Nephron progenitor cell (in vitro differentiated cells): ENCODE data around the gene UTF1.

Experiments
- DNase-seq: peaks from one replicate; pipeline ENCODE4 v3.0.0; 2021
- H3K27ac Mint-ChIP-seq: 2 replicates; pipeline ENCODE4 v1.8.0; 2021; ENCODE audit warnings: mild to moderate bottlenecking, moderate library complexity, mixed read lengths
- H3K27me3 Mint-ChIP-seq: 2 replicates; pipeline ENCODE4 v1.8.0; 2021; ENCODE audit warnings: mild to moderate bottlenecking, low read depth, mixed read lengths; ENCODE audit not compliant: poor library complexity
- H3K36me3 Mint-ChIP-seq: 2 replicates; pipeline ENCODE4 v1.8.0; 2021; ENCODE audit warnings: low read depth, mixed read lengths
- H3K4me1 Mint-ChIP-seq: 2 replicates; pipeline ENCODE4 v1.8.0; 2021; ENCODE audit warnings: mixed read lengths
- H3K4me3 Mint-ChIP-seq: 2 replicates; pipeline ENCODE4 v1.8.0; 2021; ENCODE audit warnings: mild to moderate bottlenecking, moderate library complexity, mixed read lengths
- H3K9me3 Mint-ChIP-seq: 2 replicates; pipeline ENCODE4 v1.8.0; 2021; ENCODE audit warnings: mild to moderate bottlenecking, moderate library complexity, mixed read lengths
- TF ChIP-seq, protein P1 (sequence below): fragments of 200-600 bp; sonication (generic); IDR thresholded peaks from 2 replicates; pipeline ENCODE4 v1.5.0; 2021; ENCODE audit warnings: antibody characterized with exemption

Gene UTF1

DNA sequence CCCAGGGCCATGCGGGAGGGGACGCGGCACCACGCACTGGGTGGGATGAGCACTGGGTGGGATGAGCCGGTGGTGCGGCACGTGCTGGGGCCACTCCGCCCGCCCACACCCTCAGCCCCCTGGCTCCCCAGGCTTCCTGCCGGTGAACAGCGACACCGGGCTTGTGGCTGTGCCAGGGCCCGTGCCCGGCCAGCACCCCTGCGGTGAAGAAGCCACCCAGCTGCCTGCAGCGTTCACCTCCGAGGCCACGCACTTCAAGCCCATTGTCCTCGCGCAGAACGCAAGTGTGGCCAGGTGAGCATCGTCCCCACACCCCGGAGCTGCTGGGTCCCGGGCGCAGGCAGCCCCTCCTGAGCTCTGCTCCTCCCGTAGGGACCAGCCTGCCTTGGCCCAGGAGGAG, 31.8 kb upstream of the UTF1 start:
- Mint-ChIP-seq H3K27ac (no peak overlapping the region), H3K36me3 (peaks cover 4% of the 10 kb centered on the region), H3K27me3 (peaks cover 7% of the 10 kb centered on the region), H3K9me3 (peaks cover 16% of the 10 kb centered on the region), H3K4me3 (no peak overlapping the region), H3K4me1 (peaks cover 11% of the 10 kb centered on the region)
- TF ChIP-seq, protein P1, sequence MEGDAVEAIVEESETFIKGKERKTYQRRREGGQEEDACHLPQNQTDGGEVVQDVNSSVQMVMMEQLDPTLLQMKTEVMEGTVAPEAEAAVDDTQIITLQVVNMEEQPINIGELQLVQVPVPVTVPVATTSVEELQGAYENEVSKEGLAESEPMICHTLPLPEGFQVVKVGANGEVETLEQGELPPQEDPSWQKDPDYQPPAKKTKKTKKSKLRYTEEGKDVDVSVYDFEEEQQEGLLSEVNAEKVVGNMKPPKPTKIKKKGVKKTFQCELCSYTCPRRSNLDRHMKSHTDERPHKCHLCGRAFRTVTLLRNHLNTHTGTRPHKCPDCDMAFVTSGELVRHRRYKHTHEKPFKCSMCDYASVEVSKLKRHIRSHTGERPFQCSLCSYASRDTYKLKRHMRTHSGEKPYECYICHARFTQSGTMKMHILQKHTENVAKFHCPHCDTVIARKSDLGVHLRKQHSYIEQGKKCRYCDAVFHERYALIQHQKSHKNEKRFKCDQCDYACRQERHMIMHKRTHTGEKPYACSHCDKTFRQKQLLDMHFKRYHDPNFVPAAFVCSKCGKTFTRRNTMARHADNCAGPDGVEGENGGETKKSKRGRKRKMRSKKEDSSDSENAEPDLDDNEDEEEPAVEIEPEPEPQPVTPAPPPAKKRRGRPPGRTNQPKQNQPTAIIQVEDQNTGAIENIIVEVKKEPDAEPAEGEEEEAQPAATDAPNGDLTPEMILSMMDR: no peak
- no peak for DNase-seq

DNA sequence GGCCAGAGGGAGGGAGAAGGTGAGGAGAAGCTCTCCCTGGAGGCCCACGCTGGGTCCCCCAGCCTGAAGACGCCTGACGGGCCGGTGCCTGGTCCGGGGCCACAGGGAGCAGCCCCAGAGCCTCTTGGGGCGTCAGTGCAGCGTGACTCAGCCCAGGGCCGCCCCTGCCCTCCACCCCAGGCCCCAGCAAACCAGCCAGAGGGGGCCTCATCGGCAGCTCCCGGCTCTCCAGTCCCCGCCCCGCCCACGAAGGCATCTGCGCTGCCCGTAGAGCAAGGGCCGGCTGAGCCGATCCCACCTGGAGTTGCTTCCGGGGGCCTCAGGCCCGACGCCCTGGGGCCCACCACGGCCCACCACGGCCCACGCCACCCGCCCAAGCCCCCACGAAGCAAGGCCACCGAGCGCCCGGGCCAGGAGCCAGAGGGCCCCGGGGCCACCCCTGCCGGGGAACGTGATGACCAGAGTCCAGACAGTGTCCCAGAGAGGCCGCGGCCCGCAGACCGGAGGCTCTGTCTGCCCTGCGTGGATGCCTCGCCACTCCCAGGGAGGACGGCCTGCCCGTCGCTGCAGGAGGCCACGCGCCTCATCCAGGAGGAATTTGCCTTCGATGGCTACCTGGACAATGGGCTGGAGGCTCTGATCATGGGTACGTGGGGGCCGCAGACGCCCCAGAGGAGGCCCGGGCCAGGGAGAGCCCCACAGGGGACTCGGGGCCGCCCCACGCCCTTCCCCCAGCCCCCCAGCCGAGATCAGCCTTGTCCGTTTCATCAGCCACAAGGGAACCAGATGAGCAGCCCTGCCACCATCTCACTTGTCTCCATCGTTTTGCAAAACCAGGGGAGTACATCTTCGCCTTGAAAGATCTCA, 31.2 kb upstream of the UTF1 start:
- Mint-ChIP-seq H3K9me3 (peaks cover 10% of the 10 kb centered on the region), H3K27me3 (peaks cover 5% of the 10 kb centered on the region), H3K4me3 (no peak overlapping the region), H3K27ac (no peak overlapping the region), H3K36me3 (peaks cover 4% of the 10 kb centered on the region), H3K4me1 (peaks cover 18% of the 10 kb centered on the region)
- DNase-seq: no peak
- TF ChIP-seq, protein P1: no peak

DNA sequence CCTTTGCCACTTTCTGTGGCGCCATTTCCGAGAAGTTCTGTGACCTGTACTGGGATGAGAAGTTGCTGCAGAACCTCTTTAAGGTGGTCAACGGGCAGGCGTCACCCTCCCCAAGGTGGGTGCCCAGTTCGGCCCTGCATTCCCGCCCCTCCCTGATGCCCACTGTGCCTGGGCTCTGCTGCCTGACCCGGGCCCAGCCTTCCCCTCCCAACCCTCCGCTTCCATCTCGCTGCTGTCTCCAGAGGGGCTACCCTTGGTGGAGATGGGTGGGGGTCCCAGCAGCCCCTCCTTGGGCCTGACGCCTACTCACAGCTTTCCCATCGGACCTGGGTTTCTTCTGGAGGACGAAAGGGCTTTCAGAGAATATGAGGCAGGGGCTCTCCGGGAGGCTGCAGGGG, 30.5 kb upstream of the UTF1 start:
- H3K9me3 Mint-ChIP-seq: peaks cover 5% of the 10 kb centered on the region
- DNase-seq: no peak
- peaks cover 4% of the 10 kb centered on the region for H3K36me3 Mint-ChIP-seq
- H3K27ac Mint-ChIP-seq: no peak overlapping the region
- no peak overlapping the region for H3K4me3 Mint-ChIP-seq
- peaks cover 24% of the 10 kb centered on the region for H3K4me1 Mint-ChIP-seq
- TF ChIP-seq, protein P1: no peak
- H3K27me3 Mint-ChIP-seq: peaks cover 2% of the 10 kb centered on the region

DNA sequence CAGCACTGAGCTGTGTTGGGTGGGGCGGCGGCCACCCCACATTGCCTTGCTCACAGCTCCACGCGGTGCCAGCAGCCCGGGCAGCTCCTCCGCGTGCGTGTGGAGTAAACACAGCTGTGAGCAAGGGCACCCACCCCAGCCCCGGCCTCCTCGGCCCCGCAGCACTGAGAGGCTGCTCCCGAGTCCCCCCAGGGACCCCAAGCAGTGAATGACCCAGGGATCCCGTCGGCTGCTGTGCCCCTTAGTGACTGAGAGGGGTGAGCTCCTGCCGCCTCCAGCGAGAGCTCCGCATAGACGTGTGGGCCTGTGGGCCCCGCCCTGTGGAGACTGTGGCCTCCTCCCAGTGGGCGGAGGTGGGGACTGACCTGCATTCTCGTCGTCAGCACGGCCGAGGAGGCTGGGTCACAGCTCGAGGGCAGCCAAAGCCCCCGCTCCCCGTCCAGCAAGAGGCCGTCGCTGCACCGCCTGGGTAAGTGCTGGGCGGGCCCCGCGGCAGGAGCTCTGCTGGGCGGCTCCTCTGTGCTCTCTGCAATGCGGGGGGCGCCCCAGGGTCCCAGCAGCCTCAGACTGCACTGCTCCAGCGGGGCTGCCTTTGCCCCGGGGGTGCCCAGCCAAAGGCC, 29.9 kb upstream of the UTF1 start:
- H3K27me3 Mint-ChIP-seq: peaks cover 2% of the 10 kb centered on the region
- H3K9me3 Mint-ChIP-seq: no peaks in the 10 kb centered on the region
- TF ChIP-seq, protein P1: no peak
- peaks cover 24% of the 10 kb centered on the region for H3K4me1 Mint-ChIP-seq
- H3K4me3 Mint-ChIP-seq: no peak overlapping the region
- DNase-seq: no peak
- no peak overlapping the region for H3K27ac Mint-ChIP-seq
- no peaks in the 10 kb centered on the region for H3K36me3 Mint-ChIP-seq

DNA sequence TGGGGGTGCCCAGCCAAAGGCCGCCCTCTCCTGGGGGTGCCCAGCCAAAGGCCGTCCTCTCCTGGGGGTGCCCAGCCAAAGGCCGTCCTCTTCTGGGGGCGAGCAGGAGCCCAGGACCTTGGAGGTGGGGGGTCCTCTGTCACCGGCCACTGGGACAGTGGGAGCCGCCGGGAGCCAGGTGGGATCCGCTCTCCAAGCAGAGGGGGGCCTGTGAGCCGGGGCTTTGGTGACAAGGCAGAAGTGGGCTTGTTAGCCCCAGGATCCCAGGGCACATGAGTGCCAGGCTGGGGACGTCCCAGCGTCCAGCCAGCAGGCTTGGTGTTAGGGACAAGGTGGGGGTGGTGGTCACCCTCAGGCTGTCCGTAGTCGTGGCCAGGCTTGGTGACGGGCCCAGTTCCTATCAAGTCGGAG, 29.4 kb upstream of the UTF1 start:
- Mint-ChIP-seq H3K36me3 (no peaks in the 10 kb centered on the region), H3K4me1 (peaks cover 24% of the 10 kb centered on the region), H3K9me3 (no peaks in the 10 kb centered on the region), H3K27ac (peak overlapping the region; percentile 61), H3K27me3 (peaks cover 2% of the 10 kb centered on the region), H3K4me3 (peak overlapping the region; percentile 44)
- DNase-seq: no peak
- TF ChIP-seq, protein P1: no peak
